ENCODE measurements around the gene HHAT. TPM values are rescaled to one million over a fixed set of nuclear protein-coding genes. Genes with fewer than 3 reads are reported as not detected.

Gene HHAT
- total and polyA plus RNA-seq, 2 of the 4 experiments (the other 2 are of a cell fraction) = 1.7 to 2.5 TPM

- Histone ChIP-seq H2AK9ac (replicated peaks; ENCODE audit: low read depth, low read length, poor library complexity) (no peak overlapping the region), H3K27ac (ENCODE audit: insufficient read depth, low read length) (no peak overlapping the region), H3K4me3 (ENCODE audit: insufficient read depth, low read depth, low read length) (no peak overlapping the region), H3K9me3 (ENCODE audit: control insufficient read depth, insufficient read depth, low read length) (no peaks in the 10 kb centered on the region), H3K79me1 (ENCODE audit: low read depth in 1 of 2, low read length in 2 of 2) (no peaks in the 10 kb centered on the region), H3K27me3 (ENCODE audit: control insufficient read depth, insufficient read depth, low read length) (no peaks in the 10 kb centered on the region), H3K4ac (ENCODE audit: low read depth, low read length) (no peak overlapping the region), H2AK5ac (ENCODE audit: low read depth, low read length) (no peak overlapping the region), H2AFZ (replicated peaks; ENCODE audit: low read length, poor library complexity) (no peak overlapping the region), H3K18ac (ENCODE audit: low read depth, low read length) (no peak overlapping the region), H4K20me1 (ENCODE audit: insufficient read depth, low read length) (no peaks in the 10 kb centered on the region), H4K5ac (ENCODE audit: low read depth, low read length) (no peak overlapping the region), H3K56ac (ENCODE audit: extremely low read depth, insufficient read depth, low read length) (no peak overlapping the region), H3K9ac (ENCODE audit: low read depth, low read length) (no peak overlapping the region), H2BK20ac (ENCODE audit: low read depth, low read length) (no peak overlapping the region), H2BK5ac (ENCODE audit: low read depth, low read length, poor library complexity, severe bottlenecking) (no peak overlapping the region), H3K4me2 (ENCODE audit: low read depth, low read length) (no peak overlapping the region), H4K91ac (ENCODE audit: insufficient read depth, low read depth, low read length) (no peak overlapping the region), H3K14ac (replicated peaks; ENCODE audit: low read depth, low read length) (no peak overlapping the region), H4K8ac (ENCODE audit: low read depth in 2 of 2, low read length in 2 of 2) (no peak overlapping the region), H2BK120ac (ENCODE audit: low read depth, low read length) (no peak overlapping the region), H3K9me1 (ENCODE audit: insufficient read depth, low read length) (no peaks in the 10 kb centered on the region), H3K36me3 (ENCODE audit: control insufficient read depth, insufficient read depth, low read length) (no peaks in the 10 kb centered on the region), H3K23ac (ENCODE audit: low read depth, low read length) (no peak overlapping the region), H2BK15ac (ENCODE audit: low read depth, low read length) (no peak overlapping the region), H3K4me1 (ENCODE audit: control insufficient read depth, insufficient read depth, low read length) (no peaks in the 10 kb centered on the region)
- in situ Hi-C loops (cut with MboI; ENCODE audit: low sequenced_read_pairs) (no loop called here), intact Hi-C loops (cut with micrococcal nuclease) (loop anchor here (10.0 kb wide), 1 partner anchor 883 kb away; the partner anchor contains the start of gene UTP25), dilution Hi-C loops (cut with HindIII; ENCODE audit: low sequenced_read_pairs, unreplicated experiment) (no loop called here)
- ATAC-seq (ENCODE audit: low read depth) = no peak
- no peak for DNase-seq
- BruUV-seq (replicated peaks) = no TSS peak
- ChIA-PET CTCF (no interaction called here), POLR2A (ENCODE audit: unreplicated experiment) (no interaction called here)
- WGBS, 2 experiments (ENCODE audit: extremely low coverage in 2 of 2, insufficient read length in 1 of 2) = no CpG with 5 or more reads among the region's 7 CpGs
- no peak for TF ChIP-seq RAD21 (IDR thresholded peaks at IDR 0.05; ENCODE audit: low read length)
- no peak for TF ChIP-seq CHD1 (IDR thresholded peaks at IDR 0.05; ENCODE audit: low read depth, low read length)
- TF ChIP-seq FOS (IDR thresholded peaks at IDR 0.05; ENCODE audit: low read depth, low read length) = no peak
- TF ChIP-seq, protein P1, sequence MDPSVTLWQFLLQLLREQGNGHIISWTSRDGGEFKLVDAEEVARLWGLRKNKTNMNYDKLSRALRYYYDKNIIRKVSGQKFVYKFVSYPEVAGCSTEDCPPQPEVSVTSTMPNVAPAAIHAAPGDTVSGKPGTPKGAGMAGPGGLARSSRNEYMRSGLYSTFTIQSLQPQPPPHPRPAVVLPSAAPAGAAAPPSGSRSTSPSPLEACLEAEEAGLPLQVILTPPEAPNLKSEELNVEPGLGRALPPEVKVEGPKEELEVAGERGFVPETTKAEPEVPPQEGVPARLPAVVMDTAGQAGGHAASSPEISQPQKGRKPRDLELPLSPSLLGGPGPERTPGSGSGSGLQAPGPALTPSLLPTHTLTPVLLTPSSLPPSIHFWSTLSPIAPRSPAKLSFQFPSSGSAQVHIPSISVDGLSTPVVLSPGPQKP (IDR thresholded peaks at IDR 0.05; ENCODE audit: borderline replicate concordance, low read depth, low read length) = no peak
- no peak for TF ChIP-seq SMC3 (IDR thresholded peaks at IDR 0.05; ENCODE audit: low read depth, low read length)
- no peak for TF ChIP-seq POLR2A (IDR thresholded peaks at IDR 0.05; ENCODE audit: low read depth, low read length)
- no peak for TF ChIP-seq MAZ (IDR thresholded peaks at IDR 0.05; ENCODE audit: borderline replicate concordance, low read depth, low read length)
- TF ChIP-seq, protein P2, sequence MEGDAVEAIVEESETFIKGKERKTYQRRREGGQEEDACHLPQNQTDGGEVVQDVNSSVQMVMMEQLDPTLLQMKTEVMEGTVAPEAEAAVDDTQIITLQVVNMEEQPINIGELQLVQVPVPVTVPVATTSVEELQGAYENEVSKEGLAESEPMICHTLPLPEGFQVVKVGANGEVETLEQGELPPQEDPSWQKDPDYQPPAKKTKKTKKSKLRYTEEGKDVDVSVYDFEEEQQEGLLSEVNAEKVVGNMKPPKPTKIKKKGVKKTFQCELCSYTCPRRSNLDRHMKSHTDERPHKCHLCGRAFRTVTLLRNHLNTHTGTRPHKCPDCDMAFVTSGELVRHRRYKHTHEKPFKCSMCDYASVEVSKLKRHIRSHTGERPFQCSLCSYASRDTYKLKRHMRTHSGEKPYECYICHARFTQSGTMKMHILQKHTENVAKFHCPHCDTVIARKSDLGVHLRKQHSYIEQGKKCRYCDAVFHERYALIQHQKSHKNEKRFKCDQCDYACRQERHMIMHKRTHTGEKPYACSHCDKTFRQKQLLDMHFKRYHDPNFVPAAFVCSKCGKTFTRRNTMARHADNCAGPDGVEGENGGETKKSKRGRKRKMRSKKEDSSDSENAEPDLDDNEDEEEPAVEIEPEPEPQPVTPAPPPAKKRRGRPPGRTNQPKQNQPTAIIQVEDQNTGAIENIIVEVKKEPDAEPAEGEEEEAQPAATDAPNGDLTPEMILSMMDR (conservative IDR thresholded peaks at IDR 0.05; ENCODE audit: low read depth, low read length) = no peak
- TF ChIP-seq NFE2L2 (IDR thresholded peaks at IDR 0.05; ENCODE audit: low read depth, low read length) = no peak
- TF ChIP-seq RFX5 (IDR thresholded peaks at IDR 0.05; ENCODE audit: low read depth, low read length) = no peak
- no peak for TF ChIP-seq RCOR1 (IDR thresholded peaks at IDR 0.05; ENCODE audit: insufficient replicate concordance, low read length)
- TF ChIP-seq, protein P3, sequence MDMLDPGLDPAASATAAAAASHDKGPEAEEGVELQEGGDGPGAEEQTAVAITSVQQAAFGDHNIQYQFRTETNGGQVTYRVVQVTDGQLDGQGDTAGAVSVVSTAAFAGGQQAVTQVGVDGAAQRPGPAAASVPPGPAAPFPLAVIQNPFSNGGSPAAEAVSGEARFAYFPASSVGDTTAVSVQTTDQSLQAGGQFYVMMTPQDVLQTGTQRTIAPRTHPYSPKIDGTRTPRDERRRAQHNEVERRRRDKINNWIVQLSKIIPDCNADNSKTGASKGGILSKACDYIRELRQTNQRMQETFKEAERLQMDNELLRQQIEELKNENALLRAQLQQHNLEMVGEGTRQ (IDR thresholded peaks at IDR 0.05; ENCODE audit: low read depth, low read length) = no peak
- no peak for TF ChIP-seq MXI1 (IDR thresholded peaks at IDR 0.05; ENCODE audit: borderline replicate concordance, low read depth, low read length)
- no peak for TF ChIP-seq MAFK (IDR thresholded peaks at IDR 0.05; ENCODE audit: low read depth, low read length)
- no peak for TF ChIP-seq CEBPB (IDR thresholded peaks at IDR 0.05; ENCODE audit: low read depth, low read length)
Measured at GRCh38 chr1:210707300-210708240, 378.9 kb downstream of the HHAT start.
